Prostate gland (tissue), 2 donors: ENCODE measurements around the gene ASCC3. TPM values are rescaled to one million over a fixed set of nuclear protein-coding genes. Genes with fewer than 3 reads are reported as not detected.

Experiments used
- DNase-seq: peaks from one replicate; pipeline ENCODE4 v3.0.0-alpha.2; 2019; ENCODE audit warnings: low spot score
- H3K27ac ChIP-seq, 2 donors: fragments of 200-600 bp; sonication (generic); 2 replicates each; pipeline ENCODE4 v1.5.1; 2017 to 2019
- H3K27me3 ChIP-seq: fragments of 200-600 bp; sonication (generic); replicated peaks from 2 replicates; pipeline ENCODE4 v1.5.1; 2019; ENCODE audit not compliant: insufficient read depth
- H3K36me3 ChIP-seq, 2 donors: fragments of 200-600 bp; sonication (generic); 1 replicate in 1 of 2; 2 replicates in 1 of 2; pipeline versions ENCODE4 v1.5.1 to v1.8.1; 2017 to 2019
- H3K4me1 ChIP-seq: fragments of 200-600 bp; sonication (generic); replicated peaks from 2 replicates; pipeline ENCODE4 v1.5.1; 2019
- H3K4me3 ChIP-seq, 2 donors: fragments of 200-600 bp; sonication (generic); 2 replicates each; pipeline ENCODE4 v1.5.1; 2017 to 2019
- H3K9me3 ChIP-seq: fragments of 200-600 bp; sonication (generic); 2 replicates; pipeline ENCODE4 v1.5.1; 2017
- POLR2A ChIP-seq: fragments of 450-650 bp; IDR thresholded peaks from one replicate; pipeline ENCODE4 v1.6.1; 2016; ENCODE audit warnings: antibody characterized with exemption, mild to moderate bottlenecking
- POLR2AphosphoS5 ChIP-seq: sonication (generic); formaldehyde crosslinking; IDR thresholded peaks from one replicate; pipeline ENCODE4 v1.6.1; 2017; ENCODE audit warnings: antibody characterized with exemption
- WGBS: methylation state at CpG from one replicate; pipeline ENCODE4 v1.1.5; 2018; 5-methylcytosine and 5-hydroxymethylcytosine counted together
- intact Hi-C: fragments of 100-400 bp; cut with DNase I; formaldehyde crosslinking; loops from one replicate; pipeline ENCODE4 v1.14.2; 2022
- total RNA-seq, 2 donors: library from RNA; depleted of rRNA; stranded (reverse); fragments of >200 nt; gene quantifications; one replicate each; pipeline ENCODE4 v1.1.0, GENCODE V29; 2016
- TF ChIP-seq, protein P1 (sequence below), 4 experiments: fragments of 200-600 bp in 2 of 4; fragments of 450-650 bp in 2 of 4; sonication (generic) in 2 of 4; IDR thresholded peaks; 1 replicate in 3 of 4; 2 replicates in 1 of 4; pipeline ENCODE4 v1.5.1; 2016 to 2019; ENCODE audit warnings: antibody characterized with exemption in 4 of 4, mild to moderate bottlenecking in 2 of 4, moderate library complexity in 2 of 4

The ASCC3 gene
- total RNA-seq, 2 donors from 2014 or later: 27.6 to 35.9 TPM

DNA sequence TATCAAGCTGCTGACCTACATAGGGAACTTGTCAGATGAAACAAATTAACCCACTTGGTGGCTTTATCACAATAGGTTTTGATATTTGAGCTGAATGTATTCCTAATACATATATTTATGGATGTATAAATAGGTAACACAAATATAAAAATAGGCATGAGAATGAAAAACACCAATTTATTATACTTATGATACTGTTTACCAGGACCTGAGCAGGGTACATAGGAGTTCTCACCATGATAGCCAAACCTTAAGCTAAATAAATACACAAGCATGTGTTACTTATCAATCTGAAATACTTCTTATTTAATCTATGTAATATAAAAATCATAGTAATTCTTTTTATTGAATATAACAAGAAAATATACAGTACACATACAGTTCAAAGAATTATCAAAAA, 25.0 kb downstream of the ASCC3 start:
- DNase-seq: no peak
- intact Hi-C loops: no loop called here
- H3K27me3 ChIP-seq: no peaks in the 10 kb centered on the region
- H3K36me3 ChIP-seq: no peaks in the 10 kb centered on the region
- H3K4me1 ChIP-seq: no peaks in the 10 kb centered on the region
- TF ChIP-seq POLR2A (no peak), POLR2AphosphoS5 (no peak)
- TF ChIP-seq, protein P1, sequence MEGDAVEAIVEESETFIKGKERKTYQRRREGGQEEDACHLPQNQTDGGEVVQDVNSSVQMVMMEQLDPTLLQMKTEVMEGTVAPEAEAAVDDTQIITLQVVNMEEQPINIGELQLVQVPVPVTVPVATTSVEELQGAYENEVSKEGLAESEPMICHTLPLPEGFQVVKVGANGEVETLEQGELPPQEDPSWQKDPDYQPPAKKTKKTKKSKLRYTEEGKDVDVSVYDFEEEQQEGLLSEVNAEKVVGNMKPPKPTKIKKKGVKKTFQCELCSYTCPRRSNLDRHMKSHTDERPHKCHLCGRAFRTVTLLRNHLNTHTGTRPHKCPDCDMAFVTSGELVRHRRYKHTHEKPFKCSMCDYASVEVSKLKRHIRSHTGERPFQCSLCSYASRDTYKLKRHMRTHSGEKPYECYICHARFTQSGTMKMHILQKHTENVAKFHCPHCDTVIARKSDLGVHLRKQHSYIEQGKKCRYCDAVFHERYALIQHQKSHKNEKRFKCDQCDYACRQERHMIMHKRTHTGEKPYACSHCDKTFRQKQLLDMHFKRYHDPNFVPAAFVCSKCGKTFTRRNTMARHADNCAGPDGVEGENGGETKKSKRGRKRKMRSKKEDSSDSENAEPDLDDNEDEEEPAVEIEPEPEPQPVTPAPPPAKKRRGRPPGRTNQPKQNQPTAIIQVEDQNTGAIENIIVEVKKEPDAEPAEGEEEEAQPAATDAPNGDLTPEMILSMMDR (IDR thresholded peaks at IDR 0.05): no peak
- H3K27ac ChIP-seq: no peak overlapping the region
- H3K9me3 ChIP-seq: no peaks in the 10 kb centered on the region
- no peak overlapping the region for H3K4me3 ChIP-seq

DNA sequence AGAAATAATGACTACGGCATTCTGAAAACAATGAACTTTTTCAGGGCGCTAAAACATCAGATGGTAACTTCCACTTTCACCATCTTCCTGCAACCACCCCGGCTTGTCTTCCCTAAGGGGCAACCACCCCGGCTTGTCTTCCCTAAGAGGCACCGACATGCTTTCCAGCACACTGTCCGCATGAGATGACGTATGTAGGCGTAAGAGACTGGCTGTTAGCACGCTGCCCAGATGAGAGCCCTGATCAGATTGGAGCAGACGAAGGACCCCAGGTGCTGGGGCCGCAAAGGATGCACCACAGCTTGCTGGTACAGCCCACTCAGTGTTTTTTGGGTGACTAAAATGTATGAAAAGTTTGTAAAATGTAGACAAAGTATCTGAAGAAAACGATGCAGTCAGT, 29.3 kb downstream of the ASCC3 start:
- no peak overlapping the region for H3K27ac ChIP-seq
- no peak for DNase-seq
- no peaks in the 10 kb centered on the region for H3K36me3 ChIP-seq
- H3K27me3 ChIP-seq: no peaks in the 10 kb centered on the region
- 95% methylated on average over 12 of the region's 12 CpGs for WGBS
- TF ChIP-seq POLR2AphosphoS5 (no peak), POLR2A (no peak)
- TF ChIP-seq, protein P1 (IDR thresholded peaks at IDR 0.05): no peak
- intact Hi-C loops: no loop called here
- no peaks in the 10 kb centered on the region for H3K9me3 ChIP-seq
- H3K4me3 ChIP-seq: no peak overlapping the region
- no peaks in the 10 kb centered on the region for H3K4me1 ChIP-seq

DNA sequence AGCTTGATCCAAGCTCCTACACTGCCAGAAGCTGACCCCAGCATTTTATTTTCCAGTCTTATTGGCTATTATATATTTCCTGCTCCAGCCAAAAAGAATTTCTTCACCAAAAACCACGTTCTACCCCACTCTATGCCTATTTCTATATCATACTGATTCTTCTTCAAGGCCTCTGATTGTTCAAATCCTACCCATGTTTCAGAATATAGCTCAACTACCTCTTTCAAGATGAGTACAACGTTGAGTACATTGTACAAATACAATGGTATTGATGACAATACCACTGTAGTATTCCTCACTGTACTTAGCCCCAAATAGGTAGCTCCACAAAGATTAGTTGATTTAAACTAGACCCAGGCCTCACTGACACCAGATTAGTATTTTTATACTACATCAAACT, 31.0 kb downstream of the ASCC3 start:
- H3K4me3 ChIP-seq: no peak overlapping the region
- H3K27me3 ChIP-seq: no peaks in the 10 kb centered on the region
- H3K36me3 ChIP-seq: no peaks in the 10 kb centered on the region
- H3K27ac ChIP-seq: no peak overlapping the region
- 91% methylated on average over 2 of the region's 2 CpGs for WGBS
- no peak for DNase-seq
- H3K4me1 ChIP-seq: no peaks in the 10 kb centered on the region
- intact Hi-C loops: no loop called here
- H3K9me3 ChIP-seq: no peaks in the 10 kb centered on the region
- TF ChIP-seq, protein P1 (IDR thresholded peaks at IDR 0.05): no peak
- no peak for TF ChIP-seq POLR2A

DNA sequence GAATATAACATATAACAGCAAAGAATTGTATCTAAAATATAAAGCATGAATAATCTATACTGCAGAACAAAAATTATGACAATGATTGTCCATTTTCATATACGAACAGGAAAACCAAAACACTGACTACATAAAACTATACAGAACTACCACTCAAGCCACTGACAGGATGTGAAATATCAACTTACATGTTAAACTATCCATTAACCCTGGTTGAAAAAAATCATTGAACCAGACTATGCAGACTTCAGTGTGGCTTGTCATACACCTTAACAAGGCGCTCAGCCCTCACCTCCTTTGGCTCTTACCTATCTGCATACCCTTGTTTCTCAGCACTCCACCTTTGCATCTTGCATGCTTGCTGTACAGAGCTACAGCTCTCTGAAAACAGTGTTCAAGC, 34.9 kb downstream of the ASCC3 start:
- intact Hi-C loops: no loop called here
- Histone ChIP-seq H3K9me3 (no peaks in the 10 kb centered on the region), H3K27ac (no peak overlapping the region), H3K36me3 (no peaks in the 10 kb centered on the region), H3K27me3 (no peaks in the 10 kb centered on the region), H3K4me3 (no peak overlapping the region), H3K4me1 (no peaks in the 10 kb centered on the region)
- TF ChIP-seq POLR2A: no peak
- whole genome bisulfite sequencing: 90% methylated on average over 2 of the region's 2 CpGs
- DNase-seq: no peak

DNA sequence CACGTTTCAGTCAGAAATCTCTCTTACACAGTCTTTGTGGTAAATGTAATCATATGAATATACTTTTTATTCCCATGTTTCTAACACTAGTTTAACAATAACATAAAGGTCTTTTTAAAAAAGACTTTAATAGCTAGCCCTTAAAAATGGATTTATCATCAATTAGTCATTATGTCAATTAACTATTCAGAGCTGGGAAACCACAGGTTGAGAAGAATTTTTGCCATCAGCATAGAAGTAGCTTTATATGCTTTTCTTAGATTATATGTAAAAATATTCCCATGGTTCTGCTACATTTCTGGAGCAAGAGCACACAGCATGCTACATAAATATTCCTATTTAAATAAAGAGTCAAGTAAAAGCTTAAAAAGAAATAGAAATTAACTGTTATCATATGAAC, 35.5 kb downstream of the ASCC3 start:
- H3K36me3 ChIP-seq: no peaks in the 10 kb centered on the region
- intact Hi-C loops: no loop called here

More for the DNA sequence above, 35.5 kb downstream of the ASCC3 start:
- DNase-seq: no peak
- no peak for TF ChIP-seq POLR2A
- TF ChIP-seq POLR2AphosphoS5: no peak
- TF ChIP-seq, protein P1 (IDR thresholded peaks at IDR 0.05): no peak
- Histone ChIP-seq H3K4me1 (no peaks in the 10 kb centered on the region), H3K27ac (no peak overlapping the region), H3K27me3 (no peaks in the 10 kb centered on the region), H3K9me3 (no peaks in the 10 kb centered on the region), H3K4me3 (no peak overlapping the region)
- 53% methylated on average over 1 of the region's 1 CpG for WGBS
